HG02943 (cell line): Measurements from ENCODE around the gene TMTC2.
"Not testable (repeated sequence)": the region's sequence is repeated elsewhere in the genome, so short reads cannot be mapped to it uniquely, and the experiment has no call there.

Experiments used
- ATAC-seq: cut with Tn5 transposase; IDR thresholded peaks from one replicate; pipeline ENCODE4 v1.9.1; 2021; ENCODE audit warnings: mild to moderate bottlenecking, low read depth, moderate library complexity; ENCODE audit not compliant: unreplicated experiment

TMTC2 gene

DNA sequence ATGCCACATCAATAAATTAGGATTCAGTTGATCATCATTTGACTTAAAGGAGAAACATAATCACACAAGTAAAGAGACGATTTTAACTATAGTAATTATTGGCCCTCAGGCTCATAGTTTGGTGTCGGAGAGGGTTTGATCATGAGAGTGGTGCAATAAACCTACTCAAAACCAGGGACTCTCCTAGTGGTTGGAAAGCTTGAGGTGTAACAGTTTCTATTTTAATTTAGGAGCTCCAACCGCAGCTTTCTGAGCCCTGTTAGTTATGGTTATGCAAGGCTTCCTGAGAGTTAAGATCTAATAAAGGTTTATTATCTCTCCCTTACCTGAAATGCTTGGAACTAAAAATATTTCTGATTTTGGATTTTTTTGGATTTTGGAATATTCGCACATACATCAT lies 36.4 kb downstream of the TMTC2 start:
- no peak for ATAC-seq

DNA sequence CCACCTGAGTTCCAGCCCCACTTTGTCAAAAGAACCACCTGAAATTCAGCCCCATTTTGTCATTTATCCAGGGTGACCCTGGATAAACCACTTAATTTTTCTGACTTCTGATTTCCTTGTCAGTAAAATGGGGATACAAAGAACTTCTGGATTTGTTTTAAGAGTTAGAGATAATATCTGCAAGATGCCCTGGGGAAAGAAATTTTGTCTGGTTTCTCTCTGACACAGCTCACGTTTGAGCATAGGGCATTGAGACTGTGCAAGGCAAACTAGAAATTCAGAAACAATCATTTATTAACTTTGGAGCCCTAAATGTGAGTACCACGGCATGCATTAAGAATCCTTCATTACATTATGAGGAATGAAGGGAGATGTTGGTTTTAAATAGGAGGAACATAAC lies 37.2 kb downstream of the TMTC2 start:
- no peak for ATAC-seq

DNA sequence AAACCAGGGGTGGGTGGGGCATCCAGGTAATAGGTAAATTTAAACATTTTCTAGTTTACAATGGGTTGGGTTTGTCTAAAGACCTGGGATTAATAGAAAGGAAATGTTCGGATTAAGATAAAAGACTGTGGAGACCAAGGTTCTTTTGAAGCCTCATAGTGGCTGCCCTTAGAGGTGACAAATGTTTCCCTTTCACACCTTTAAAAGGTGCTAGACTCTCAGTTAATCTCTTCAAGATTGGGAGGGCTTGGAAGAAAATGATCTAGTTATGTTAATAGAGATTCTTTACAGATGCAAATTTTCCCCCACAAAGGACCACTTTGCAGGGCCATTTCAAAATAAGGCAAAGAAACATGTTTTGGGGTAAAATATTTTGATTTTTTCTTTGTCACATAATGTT lies 39.0 kb downstream of the TMTC2 start:
- ATAC-seq: no peak

DNA sequence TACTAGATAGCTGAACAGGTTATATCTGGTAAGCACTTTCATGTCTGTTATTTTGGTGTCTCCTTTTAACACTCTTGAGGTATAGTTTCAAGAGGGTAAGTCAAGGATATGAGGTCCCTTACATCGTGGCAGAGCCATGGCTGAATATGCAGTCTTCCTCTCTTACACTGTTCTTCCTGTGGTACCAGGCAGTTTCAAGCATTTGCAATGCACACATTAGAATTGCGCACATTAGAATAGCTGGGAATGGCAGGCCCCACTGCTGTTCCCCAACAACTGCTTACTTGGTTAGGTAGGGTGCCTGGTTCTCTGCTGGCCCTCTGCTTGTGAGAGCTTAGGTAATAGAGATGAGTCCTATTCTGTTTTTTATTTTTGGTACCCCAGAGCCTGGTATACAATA lies 41.2 kb downstream of the TMTC2 start:
- no peak for ATAC-seq

DNA sequence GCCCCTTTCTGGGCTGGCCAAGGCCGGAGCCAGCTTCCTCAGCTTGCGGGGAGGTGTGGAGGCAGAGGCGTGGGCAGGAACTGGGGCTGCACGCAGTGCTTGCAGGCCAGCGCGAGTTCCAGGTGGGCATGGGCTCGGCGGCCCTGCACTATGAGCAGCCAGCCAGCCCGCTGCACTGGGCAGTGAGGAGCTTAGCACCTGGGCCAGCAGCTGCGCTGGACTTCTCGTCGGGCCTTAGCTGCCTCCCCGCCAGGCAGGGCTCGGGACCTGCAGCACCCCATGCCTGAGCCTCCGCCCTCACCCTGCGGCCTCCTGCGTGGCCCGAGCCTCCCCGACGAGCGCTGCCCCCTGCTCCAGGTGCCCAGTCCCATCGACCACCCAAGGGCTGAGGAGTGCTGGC lies 42.0 kb downstream of the TMTC2 start:
- no peak for ATAC-seq

DNA sequence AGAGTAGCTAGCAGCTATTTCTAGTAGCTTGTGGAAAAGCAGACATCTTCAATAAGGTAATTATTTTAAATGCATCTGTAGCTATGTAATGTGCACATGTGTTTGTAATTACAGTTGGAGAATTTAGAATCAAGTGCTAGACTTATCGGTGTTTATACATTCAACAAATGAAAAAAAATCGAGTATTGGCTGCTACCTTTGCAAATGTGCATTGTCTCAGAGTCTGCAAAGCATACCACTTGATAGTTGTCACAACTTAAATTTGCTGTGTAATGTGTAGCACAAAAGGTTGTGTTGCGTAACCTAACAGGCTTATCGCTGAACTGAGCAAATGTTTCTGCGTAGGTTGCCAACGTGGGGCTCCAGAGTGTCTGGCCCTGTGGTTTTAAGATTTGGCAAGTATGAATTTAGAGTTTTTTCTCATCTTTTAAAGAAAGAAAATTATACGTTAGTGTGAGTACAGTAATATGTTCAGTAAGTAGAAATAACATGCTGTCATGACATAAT lies 44.3 kb downstream of the TMTC2 start:
- ATAC-seq: no peak

DNA sequence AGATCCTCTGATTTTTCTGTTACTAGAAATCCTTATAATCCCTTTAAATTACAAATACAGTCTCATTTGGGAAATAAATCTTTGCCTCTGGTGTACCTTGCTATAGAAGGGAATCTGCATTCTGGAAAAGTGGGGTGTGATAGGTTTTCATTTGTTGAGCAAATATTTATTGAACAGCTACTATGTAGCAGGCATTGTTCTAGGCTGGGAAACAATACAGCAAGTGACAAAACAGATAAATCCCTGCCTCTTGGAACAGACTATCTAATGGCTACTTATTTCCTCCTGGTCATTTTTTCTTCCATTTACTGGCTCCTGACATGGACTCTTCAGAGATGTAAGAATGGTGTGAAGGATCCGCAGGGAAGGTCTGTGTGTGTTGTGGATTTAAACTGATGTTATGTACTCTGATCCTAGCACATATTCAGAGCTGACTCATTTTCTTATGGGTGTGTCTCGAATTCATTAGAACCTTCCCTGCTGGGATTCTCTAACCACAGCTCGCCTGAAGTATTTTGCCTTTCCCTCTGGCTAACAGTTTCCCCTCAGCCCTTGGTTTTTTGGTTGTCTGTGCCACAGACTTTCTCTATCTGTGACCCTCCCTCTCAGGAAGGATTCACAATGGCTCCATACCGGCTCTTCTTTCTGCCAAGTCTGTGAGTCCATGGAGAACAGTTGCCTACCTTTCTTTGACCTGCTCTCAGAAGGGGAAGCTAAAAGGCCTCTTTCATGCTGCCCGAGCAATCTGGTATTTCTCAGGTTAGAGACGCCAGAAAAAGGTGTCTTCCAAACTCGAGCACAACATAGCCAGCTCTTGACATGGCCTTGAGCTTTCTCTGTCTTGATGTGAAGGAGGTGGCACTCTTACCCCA lies 53.7 kb downstream of the TMTC2 start:
- no peak for ATAC-seq

DNA sequence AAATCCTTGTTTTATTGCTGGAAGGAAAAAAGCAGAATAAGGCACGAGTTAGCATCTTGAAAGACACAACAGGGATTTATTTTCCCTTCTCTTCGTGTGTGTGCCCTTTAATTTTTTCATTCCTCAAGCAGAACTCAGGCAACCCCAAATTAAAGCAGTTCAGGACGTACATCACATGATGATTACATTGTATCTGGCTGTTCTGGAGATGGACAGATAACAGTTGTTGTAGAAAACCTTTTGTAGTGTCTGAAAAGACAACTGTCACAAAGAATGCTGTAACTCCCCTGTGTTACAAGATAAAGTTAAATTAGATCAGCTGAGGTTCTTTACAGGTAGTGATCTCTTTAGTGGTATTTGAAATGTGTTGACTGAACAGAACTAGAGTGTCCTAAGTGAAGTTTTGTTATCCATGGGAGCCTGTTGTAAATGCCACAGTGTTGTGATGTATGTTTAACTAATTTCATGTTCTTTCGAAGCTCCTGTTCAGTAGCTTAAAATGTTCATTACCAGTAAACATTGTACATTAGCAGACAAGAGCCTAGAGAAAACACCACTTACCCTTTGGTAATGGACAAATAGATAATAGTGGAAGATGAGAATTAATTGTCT lies 58.5 kb downstream of the TMTC2 start:
- ATAC-seq: no peak

DNA sequence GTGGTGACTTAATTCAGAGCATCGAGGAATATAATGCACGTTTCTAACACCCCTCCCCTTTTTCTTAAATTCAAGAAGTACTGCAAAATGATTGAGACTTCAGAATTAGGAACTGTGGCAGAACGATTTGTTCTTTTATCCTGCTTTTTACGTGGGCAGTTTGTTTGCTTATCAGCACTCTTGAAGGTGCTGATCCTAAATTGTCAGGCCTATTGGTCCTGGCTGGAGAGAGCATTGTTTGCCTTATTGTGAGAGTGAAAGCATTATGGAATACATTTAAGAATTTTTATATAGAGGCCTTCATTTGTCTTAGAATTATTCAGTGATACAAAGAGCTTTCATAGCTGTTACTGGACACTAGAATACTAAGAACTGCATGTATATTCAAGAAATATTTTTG lies 59.1 kb downstream of the TMTC2 start:
- no peak for ATAC-seq

DNA sequence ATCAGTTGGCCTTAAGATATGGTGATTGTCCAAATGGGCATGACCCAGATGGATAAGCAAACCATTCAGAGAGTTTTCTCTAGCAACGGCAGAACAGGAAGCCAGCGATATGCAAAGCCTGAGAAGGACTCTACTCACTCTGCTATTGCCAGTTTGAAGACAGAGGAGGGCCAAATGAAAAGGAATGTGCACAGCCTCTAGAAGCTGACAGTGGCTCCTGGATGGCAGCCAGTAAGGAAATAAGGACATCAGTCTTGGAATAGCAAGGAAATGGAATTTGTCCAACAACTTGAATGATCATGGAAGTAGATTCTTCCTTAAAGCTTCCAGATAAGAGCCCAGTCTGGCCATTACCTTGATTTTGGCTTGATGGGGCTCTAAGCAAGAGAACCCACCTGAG lies 60.0 kb downstream of the TMTC2 start:
- ATAC-seq: no peak

DNA sequence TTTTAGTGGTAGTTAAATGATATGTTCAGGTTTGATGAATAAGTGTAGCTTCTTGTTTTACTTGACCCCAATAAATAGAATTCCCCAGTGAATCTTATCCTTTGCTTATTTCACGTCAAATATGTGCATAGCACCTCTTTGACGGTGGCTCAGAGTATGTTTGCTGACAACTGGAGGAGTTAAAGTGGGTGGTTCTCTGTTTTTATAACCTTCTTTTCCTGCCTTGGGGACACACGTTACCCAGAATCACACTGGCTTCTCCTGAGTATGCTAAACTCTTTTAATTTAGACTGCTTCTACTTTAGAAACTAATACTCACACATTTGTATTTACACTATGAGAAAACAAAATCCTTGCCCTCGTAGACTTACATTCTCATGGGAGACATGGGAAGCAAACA lies 62.3 kb downstream of the TMTC2 start:
- no peak for ATAC-seq

DNA sequence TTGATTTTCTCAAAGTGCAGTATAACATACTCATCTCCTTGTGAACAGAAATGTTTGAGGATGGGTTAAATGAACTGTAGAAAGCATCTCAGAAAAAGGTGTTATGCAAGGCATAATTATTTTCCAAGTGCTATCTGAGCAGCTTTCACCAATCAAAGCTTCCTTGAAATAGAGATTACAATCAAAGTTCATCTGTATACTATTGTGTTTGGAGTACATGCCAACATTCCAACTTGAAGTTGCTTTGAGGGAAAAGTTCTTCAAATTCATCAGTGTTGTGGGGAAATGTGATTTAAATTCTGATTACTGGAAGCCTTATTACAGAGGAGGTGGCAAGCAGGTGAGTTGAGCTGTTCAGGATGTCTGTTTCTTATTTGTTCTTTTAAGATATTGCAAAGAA lies 68.2 kb downstream of the TMTC2 start:
- ATAC-seq: no peak

DNA sequence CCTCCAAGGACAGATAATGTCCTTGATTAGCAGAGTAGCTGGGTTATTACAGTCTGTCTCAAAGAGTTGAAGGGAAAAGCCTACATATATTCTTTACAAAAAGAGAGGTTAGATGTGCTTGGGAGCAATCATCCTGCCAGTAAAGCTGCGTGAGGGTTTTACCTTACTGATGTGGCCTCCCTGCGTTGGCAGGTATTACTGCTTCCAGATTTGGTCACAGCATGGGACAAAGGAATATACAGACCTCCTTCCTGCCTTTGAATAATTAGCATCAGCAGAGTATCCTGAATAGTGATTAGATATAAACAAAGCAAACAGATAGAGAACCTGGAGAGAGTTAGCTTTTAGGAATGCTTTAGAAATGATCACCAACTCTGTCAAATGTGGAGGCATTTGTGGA lies 69.6 kb downstream of the TMTC2 start:
- no peak for ATAC-seq

DNA sequence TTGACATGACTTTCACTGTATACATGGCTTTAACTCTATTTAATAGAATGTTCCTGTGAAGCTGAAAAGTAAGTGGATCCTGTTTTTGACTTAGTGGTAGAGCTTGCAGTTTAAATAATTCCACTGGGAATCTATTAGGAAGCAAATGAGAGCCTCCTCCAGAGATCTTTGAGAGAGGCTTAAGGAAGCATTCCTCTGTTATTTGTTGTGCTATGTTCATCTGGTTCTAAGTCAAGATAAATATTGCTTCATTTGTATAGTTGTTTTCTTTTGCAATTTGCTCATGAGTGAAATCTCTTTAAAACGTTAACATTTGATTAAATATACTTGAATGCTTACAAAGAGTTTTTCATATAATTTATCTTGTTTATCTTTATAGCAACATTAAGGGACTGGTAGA lies 70.4 kb downstream of the TMTC2 start:
- no peak for ATAC-seq

DNA sequence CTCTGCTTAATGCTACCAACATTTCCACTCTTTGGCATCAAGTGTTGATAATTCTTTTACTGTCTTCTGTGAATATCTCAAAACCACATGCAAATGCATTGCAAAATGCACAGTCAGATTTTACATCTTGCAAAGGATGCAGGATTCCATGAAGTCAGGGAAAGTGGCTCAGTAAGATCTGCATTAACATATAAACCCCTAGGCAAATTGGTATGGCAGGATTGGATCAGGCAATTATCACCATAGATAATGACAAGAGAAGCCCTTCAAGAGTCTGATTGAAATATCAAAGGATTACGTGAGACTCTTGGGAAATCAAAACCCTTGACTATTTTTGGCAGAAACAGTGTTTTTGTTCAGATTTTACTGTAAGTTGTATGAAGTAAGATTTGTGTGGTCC lies 71.0 kb downstream of the TMTC2 start:
- ATAC-seq: no peak

DNA sequence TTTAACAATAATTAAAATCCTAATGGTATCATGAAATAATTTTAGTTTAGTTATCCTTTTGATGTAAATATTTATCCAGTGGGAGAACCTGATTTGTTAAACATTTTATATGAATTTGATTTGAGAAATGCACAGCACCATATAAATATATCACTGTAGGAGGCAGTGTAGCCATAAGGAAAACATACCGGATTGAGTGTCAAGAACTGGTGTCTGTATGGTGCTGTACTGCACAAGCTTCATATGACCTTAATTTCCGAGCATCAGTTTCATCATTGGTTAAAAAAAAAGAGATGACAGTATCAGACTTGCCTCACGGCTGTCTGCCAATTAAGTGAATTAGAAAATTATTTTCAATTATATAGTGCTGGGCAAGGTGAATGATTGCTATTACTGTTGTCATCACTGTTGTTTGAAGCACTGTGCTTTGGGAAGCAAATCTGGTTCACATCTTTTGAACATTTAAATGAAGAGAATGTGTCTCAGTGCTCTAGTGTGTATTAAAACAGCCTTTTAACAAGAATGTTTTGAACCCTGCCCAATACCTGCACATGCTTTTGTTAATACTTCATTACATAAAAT lies 72.1 kb downstream of the TMTC2 start:
- no peak for ATAC-seq

DNA sequence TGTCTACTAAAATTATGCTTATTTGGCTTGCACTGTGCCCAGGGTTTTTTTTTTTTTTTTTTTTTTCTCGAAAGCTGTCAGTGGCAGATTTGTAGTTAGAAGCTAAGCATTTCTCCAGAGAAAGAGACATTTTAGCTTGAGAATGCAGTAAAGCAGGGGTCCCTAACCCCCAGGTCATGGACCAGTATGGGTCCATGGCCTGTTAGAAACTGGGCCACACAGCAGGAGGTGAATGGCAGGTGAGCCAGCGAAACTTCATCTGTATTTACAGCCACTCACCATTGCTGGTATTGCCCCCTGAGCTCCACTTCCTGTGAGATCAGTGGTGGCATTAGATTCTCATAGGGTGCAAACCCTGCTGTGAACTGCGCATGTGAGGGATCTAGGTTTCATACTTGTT lies 73.7 kb downstream of the TMTC2 start:
- no peak for ATAC-seq

DNA sequence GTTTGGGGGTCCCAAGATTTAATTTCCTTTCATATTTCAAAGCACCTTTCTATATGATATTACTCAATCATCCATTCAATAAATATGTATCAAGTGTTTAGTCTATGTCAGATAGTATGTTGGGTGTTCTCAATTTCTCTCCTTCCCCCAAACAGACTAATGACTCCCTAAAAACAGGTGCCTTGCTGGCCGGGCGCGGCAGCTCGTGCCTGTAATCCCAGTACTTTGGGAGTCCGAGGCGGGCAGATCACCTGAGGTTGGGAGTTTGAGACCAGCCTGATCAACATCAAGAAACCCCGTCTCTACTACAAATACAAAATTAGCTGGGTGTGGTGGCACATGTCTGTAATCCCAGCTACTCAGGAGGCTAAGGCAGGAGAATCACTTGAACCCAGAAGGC lies 78.5 kb downstream of the TMTC2 start:
- ATAC-seq: not testable (repeated sequence)

DNA sequence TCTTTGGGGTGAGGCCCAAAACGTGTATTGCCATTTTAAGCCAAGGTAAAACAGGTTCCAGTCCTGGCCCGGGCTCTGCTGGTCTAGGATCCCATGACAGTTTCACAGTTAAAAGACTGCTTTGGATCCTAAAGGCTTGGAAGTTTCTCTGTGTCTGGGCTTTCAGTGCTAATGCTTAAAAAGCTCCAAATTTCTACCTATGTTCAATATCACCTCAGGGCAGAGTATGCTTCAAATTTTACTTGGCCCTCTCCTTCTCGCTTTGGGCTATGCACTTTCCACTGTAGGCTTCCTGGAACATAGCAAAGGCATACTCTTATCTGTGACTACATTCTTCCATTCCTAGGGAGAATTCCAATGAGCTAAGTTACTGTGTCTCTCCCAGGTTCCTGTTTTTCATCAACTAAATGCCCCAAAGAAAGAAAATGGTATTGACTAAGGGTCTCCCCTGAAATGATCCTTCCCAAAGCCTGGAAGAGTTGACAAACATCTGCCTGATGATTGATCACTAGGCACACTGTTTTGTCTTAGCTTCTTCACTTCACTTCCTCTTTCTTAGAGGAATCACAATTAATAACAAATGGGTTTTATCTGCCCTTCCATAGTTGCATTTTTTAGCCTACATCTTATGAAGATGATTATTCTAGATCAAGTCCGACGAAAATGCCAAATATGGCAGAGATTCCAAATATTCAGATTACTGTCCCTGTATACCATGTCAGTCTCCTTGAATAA lies 79.4 kb downstream of the TMTC2 start:
- no peak for ATAC-seq

DNA sequence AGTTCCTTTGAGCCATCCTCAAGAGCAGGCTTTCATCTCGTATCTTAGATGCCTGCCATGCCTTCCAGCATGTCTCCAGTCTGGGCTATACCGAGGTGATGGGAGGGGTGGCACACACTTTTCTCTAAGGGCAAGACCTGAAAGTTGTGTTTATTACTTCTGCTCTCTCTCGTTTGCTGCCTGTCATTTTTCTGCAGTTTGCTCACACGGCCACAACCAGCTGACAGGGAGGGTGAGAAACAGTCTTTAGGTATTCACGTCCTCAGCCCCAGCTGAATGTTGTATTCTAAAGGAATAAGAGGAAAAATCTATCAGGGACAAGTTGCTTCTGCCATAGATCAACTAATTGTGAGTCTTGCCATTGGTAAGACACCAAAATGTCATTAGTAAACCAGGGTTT lies 88.0 kb downstream of the TMTC2 start:
- ATAC-seq: no peak

DNA sequence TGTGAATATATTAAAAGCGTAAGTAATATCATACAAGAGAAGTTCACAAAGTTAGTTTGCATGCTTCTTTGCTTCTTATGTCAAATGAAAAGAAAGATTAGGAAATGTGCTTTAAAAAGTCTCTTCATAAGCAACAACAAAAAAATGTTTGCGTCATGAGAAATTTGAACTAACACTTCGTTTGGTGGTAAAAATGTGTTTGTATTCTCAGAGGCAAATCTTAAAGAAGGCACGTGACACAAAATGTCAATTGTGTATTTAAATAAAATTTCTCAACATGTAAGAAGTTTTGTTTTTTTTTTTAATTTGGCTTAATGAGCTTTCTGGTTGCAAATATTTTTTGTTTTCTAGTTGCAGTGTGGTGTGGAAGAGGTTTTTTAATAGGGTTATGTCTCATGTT lies 93.8 kb downstream of the TMTC2 start:
- ATAC-seq: no peak
